HG03280 (cell line): Measurements from ENCODE around the gene PCNT.
"Not testable (repeated sequence)": the region's sequence is repeated elsewhere in the genome, so short reads cannot be mapped to it uniquely, and the experiment has no call there.

ENCODE experiments used
- ATAC-seq: cut with Tn5 transposase; IDR thresholded peaks from one replicate; pipeline ENCODE4 v1.9.1; 2021; ENCODE audit warnings: mild to moderate bottlenecking, moderate library complexity; ENCODE audit not compliant: unreplicated experiment

PCNT gene

DNA sequence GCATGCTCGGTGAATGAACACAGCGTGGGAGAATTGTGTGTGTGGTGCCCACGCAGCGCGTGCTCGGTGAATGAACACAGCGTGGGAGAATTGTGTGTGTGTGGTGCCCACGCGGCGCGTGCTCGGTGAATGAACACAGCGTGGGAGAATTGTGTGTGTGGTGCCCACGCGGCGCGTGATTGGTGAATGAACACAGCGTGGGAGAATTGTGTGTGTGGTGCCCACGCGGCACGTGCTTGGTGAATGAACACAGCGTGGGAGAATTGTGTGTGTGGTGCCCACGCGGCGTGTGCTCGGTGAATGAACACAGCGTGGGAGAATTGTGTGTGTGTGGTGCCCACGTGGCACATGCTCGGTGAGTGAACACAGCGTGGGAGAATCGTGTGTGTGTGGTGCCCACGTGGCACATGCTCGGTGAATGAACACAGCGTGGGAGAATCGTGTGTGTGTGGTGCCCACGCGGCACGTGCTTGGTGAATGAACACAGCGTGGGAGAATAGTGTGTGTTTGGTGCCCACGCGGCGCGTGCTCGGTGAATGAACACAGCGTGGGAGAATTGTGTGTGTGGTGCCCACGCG, 79.4 kb downstream of the PCNT start:
- not testable (repeated sequence) for ATAC-seq

DNA sequence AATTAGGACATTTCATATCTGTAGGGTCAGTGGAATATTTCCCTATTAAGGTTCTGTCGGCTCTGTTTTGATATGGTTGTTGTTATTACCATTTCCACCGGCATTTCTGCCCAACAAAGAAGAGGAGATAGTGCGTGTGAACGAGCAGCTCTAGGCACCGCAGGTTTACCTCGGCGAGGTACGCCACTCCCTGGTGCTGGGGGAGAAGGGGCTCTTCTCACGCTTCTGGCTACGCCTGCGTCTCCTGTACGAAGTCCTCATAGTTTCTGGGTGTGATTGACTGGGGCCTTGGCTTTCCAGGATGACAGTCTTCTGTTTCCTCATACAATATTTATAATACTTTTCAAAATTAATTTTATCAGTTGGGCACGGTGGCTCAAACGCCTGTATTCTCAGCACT, 80.3 kb downstream of the PCNT start:
- no peak for ATAC-seq

DNA sequence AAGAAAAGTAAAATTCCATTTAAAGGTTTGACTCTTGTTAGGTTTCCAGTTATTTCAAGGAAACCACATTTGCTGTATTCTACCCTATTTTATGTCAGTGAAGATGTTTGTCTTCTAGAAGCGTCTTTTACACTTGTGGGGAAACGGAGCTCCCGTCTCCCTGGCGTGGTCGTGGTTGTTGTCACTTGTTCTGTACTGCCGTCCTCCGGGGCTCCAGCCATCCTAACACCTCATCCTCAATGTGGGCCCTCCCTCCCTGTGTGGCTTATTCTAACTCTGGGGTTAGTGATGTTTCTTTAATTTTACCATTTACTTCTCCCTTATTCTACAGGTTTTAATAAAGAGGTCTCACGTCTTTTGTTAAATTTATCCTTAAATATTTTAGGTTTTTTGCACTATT, 82.0 kb downstream of the PCNT start:
- no peak for ATAC-seq

DNA sequence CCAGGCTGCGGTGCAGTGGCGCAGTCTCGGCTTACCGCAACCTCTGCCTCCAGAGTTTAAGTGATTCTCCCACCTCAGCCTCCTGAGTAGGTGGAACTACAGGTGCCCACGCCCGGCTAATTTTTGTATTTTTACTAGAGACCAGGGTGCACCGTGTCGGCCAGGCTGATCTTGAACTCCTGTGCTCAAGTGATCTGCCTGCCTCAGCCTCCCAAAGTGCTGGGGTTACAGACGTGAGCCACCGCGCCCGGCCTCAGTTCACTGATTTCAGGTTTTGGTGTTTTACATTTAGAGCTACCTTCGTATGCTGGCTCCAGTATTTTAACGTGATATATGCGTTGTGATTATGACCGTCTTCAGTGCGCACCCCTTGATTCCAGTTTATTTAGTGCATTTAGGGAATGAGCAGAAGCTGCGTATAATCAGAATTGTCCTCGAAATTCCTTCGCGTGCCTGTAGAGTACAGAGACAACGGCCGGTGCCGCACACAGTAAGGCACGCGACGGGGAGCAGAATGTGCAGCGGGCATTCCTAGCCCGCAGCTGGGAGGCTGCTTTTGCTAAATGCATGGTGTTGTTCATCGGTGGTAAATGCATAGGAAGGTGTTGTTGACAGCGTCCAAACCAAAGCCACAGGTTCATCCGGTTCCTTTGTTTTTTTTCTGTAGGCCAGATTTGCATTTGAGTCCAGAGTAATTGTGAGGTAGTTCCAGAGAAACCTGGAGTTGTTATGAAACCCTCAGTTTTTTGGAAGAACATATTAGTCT, 85.9 kb downstream of the PCNT start:
- ATAC-seq, result no peak

DNA sequence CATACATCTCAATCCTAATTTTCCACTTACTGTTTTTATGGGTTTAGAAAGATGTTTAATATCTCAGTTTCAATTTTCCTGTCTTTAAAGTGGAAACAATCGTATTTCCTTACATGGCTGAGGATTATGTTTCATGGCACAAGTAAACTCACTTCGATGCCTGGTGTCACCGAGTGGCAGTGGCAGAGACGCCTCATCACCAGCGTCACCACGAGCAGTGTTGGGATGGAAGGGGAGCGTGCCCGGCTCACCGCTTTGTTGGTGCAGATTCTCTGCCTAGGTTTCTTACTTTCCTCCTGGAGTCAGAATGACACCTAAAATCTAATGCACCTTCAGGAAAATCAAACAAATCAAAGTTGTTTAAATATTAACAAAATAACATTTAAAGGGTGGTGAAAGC, 86.6 kb downstream of the PCNT start:
- no peak for ATAC-seq

DNA sequence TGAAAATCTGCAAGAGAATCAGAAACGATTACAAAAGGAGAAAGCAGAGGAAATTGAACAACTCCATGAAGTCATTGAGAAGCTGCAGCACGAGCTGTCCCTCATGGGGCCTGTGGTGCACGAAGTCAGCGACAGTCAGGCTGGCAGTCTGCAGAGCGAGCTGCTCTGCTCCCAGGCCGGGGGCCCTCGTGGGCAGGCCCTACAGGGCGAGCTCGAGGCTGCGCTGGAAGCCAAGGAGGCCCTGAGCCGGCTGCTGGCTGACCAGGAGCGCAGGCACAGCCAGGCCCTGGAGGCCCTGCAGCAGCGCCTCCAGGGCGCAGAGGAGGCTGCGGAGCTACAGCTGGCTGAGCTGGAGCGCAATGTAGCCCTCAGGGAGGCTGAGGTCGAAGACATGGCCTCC, 87.3 kb downstream of the PCNT start:
- ATAC-seq, result no peak

DNA sequence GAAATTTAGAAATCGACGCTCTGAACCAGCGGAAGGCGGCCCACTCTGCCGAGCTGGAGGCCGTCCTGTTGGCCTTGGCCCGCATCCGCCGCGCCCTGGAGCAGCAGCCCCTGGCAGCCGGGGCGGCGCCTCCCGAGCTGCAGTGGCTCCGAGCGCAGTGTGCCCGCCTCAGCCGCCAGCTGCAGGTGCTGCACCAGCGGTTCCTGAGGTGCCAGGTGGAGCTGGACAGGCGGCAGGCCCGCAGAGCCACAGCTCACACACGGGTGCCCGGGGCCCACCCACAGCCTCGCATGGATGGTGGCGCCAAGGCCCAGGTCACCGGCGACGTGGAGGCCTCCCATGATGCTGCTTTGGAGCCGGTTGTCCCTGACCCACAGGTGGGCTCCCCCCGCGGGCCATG, 87.7 kb downstream of the PCNT start:
- no peak for ATAC-seq

DNA sequence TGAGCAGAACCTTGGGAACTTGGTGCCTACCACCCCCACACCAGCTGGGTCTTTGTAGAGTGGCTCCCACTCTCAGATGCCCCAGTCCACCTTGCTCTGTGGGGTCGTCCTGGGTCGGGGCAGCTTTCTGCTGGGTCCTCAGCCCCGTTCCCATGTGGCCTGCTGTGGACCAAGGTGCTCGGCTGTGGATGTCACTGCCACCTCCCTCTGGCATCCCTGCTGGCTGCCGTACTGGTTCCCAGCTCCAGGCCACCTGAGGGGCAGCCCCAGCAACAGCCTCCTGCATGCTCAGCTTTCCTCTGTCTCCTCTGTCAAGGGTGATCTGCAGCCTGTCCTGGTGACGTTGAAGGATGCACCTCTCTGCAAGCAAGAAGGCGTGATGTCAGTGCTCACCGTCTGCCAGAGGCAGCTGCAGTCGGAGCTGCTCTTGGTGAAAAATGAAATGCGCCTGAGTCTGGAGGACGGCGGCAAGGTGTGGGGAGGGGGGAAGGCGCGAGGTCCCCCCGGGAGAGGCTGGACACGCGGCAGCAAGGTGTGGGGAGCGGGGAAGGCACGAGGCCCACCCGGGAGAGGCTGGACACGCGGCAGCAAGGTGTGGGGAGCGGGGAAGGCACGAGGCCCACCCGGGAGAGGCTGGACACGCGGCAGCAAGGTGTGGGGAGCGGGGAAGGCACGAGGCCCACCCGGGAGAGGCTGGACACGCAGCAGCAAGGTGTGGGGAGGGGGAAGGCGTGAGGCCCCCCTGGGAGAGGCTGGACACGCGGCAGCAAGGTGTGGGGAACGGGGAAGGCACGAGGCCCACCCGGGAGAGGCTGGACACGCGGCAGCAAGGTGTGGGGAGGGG, 88.8 kb downstream of the PCNT start:
- no peak for ATAC-seq

DNA sequence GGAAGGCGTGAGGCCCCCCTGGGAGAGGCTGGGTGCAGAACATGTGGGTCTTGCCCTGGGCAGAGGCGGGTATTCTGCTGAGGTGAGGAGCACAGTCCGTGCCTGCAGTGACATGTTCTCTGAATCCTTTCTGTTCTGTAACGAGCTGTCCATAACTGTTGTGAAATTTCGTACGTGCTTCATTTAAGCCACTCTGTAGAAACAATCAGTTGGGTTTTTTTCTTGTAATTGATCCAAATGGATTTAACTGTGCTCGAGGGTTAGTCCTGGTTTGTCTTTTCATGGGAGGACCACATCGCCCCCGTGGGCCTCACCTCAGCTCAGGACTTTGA, 89.4 kb downstream of the PCNT start:
- ATAC-seq, result no peak

DNA sequence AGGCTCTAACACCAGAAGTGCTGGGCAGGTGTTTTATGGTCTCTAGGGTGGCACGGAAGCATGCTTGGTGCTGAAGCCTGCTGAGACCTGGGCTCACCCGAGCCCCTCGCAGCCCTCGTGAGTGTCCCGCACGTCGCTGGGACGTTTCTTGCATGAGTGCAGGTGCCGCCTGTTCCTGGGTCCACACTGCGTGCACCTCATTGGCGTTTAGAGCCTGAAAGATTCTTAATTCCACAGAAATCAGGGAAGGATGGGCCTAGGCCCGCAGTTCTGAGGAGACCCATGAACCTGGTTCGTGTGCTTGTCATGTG, 91.0 kb downstream of the PCNT start:
- no peak for ATAC-seq

DNA sequence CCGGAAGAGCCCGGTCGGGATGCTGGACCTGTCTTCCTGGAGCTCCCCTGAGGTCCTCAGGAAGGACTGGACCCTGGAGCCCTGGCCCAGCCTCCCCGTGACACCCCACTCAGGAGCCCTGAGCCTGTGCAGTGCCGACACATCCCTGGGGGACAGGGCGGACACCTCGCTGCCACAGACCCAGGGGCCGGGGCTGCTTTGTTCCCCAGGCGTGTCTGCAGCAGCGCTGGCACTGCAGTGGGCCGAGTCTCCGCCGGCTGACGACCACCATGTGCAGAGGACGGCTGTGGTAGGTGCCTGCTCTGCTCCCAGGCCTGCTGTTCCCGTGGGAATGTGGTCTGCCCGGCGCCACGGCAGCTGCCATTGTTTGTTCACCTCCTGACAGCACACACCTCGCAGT, 92.6 kb downstream of the PCNT start:
- ATAC-seq, result no peak

DNA sequence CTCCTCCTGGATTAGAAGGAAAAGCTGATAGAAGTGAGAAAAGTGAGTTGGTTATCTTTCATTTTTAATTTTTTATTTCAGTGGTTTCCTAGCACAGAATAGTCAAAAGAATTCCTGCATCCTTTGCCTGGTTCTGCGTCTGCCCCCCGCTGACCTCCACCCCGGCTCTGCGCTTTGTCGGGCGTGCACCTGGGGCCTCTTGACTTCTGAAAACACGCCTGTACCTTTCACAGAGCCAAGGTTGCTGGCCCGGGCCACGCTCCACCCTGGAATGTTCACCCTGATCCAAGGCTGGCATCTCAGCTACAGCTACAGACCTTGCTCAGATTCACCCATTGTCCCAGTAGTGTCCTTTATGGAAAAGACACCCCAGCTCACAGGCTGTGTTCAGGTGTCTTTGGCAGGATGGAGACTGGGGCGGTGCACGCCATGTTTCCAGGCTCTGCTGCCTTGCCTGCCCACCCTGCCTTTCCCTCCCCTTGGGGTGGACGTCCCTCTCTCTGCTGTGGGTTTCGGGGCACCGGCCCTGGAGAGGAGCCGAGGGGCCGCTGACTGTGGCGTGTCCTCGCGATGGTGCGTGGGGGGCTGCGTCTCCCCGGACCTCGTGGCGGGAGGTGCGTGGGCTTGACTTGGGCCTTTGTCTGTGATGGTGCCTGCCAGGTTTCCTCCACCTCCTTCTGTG, 94.5 kb downstream of the PCNT start:
- no peak for ATAC-seq

DNA sequence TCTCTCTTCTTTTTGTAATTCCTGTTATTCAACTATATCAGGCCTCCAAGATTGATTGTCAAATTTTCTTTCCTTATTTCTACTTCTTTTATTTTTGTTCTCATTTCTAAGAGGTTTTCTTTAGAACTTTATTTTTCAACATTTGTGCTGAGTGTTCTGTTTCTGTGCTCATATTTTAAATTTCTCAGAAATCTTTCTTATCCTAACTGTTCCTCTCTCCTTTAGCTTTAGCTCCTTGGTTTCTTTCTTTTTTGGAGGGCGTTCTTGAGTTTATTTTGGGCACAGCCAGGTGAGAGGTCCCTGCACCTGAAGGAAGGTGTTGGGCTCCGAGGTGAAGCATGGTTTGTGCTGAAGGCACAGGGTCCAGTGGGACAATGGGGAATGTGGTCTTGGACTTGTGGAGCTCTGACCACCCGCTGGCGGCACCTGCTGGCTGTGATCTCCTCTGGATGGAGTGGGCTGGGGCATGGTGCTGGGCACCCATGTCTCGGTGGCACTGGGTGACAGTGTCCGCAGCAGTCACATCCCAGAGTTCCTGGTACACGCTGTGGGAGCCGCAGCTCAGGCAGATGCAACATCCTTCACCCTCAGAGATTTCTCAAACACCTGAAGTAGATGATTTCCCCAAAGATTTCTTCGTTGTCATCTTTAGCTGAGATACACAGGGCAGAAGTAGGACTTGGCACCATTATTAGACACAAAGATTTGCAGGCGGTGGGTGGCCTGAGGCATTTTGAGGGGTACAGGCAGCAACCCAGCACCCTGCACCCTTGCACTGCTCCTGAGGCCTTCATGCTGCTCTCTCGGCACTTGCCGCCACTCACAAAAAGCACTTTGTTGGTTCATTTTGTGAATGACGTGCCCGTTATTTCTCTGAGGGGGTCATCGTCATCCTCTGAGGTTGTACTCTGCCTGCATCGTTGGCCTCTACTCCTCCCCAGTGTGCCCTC, 96.6 kb downstream of the PCNT start:
- ATAC-seq, result no peak

DNA sequence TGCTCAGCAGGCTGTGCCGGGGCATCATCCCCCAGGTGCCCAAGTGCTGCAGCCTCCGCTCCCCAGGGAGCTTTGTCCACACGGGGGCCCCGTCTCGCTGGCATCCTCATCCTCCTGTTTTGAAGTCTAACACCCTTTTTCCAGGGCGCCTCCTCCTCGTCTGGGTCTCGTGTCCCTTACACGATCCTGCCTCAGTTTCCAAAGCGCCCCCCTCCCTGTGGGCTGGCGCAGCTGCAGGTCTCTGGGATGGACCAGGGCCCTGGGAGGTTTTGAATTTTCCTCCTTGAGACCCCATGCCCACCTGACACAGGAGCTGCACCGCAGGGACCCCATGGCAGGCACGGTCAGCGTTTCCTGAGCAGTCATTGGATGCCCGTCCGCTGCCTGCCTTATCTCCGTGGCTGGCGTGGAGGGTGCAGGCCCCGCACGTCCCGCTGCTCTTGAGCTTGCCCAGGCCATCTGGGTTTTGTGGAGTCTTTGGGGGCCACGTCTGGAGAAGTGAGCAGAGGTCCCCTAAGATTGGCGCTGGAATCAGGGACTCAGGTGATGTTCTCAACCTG, 97.3 kb downstream of the PCNT start:
- ATAC-seq, result no peak

DNA sequence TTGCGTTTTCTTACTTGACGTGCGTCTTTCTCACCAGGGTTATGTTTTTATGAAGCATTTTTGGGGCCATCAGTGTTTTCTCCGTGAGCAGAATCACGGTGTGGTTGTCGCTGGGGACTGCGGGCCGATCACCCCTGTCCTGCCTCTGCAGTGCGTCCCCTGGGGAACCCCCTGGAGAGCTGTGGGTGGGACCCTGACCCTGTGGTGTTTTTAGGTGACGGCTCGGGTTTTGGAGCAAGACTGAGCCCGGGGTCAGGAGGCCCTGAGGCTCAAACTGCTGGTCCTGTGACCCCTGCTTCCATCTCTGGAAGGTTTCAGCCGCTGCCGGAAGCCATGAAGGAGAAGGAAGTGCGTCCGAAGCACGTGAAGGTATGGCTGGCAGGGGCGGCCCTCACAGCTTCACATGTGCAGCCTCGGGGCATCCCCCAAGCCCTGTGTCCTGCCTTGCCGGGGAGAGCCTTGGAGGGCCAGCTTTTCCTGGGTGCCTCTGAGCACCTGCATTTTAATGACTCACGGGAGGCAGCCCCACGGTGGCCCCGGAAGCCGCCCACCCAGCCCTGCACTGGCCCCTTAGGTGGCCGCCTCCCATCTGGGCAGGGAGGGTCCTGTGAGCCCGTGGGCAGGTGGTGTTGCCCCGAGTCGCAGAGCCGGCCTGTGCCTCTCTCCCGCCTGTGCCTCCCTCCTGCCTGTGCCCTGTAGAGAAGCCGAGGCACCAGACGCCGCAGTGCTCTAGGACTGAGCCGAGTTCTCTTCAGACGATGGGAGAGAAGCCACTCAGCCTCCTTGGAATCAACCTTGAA, 98.0 kb downstream of the PCNT start:
- no peak for ATAC-seq

DNA sequence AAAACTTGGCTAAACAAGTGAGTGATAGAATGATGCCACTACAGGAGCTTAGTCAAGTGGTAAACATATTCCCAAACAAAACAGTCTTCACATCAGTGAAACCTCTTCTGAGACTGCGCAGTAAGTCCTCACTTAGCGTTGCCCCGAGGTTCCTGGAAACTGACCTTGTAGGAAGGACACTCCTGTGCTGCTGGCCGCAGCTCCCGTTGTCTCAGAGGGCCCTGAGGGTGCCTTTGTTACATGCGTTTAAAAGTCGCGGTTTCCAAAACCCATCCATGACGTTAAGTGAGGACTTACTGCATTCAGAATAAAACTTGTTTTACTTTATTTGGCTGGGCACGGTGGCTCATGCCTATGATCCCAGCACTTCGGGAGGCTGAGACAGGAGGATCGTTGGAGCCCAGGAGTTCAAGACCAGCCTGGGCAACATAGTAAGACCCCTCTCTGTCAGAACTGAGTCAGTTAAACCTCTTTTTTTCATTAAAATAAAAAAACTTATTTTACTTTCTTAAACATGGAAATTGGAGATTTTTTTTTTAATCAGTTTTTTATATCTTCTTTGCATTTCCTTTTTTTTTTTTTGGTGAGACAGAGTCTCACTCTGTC, 98.8 kb downstream of the PCNT start:
- ATAC-seq, result no peak

DNA sequence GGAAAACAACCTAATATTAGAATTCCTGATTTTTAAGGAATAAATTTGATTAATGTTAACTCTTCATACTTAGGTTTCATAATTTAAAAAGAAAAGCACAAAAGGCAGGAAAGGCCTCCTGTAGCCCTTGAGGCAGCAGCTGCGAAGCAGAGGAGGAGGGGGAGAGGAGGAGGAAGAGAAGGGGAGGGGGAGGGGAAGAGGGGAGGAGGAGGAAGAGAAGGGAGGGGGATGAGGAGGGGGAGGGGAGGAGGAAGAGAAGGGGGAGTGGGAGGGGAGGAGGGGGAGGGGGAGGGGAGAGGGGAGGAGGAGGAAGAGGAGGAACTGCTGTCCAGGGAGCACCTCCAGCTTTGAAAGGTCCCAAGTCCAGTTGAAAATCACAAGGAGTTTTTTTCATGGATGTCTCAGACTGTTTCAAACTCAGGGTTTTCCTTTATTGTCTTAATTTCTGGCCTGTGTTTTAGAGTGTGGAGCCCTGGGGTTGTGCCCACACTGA, 99.6 kb downstream of the PCNT start:
- ATAC-seq, result no peak

DNA sequence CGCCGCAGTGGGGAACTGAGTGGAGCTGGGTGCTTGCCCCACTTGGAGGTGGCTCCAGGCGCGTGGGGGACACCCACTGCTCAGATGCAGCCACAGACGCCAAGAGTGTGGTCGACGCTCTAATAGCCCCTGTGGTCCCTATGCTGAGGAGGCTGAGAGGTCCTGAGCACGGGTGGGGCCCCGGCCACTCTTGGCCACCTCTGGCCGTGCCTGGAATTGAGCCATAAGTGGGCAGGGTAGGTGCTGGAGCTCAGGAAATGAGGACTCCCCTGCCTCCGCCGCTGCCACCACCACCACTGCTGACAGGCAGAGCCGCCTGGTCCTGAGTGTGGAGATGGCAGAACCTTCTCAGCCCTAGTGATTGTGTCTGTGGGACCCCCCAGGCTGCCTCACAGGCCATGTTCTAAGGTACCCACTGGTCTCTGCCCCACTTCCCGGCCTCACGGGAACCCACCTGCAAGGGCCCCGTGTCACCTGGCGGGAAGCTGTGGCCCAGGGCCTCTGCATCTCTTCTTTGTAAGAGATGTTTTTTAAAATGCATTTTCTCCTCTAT, 100.2 kb downstream of the PCNT start:
- ATAC-seq, result no peak

DNA sequence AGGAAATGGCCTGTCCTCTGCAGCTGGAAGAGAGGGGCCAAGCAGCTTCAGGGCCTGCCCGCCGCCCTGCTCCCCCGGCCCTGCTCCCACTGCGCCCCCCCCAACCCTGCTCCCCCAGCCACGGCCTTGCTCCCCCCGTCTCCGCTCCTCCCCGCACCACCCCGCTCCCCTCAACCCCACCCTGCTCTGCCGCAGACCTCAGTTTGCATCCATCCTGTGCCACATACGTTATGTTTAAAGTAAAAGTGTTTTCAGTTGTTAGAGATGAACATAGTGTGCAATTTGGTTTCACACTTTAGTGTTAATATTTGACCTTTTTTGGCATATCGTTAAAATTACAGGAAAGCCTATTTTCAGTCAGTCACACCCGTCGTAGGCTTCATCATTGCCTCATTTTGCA, 100.7 kb downstream of the PCNT start:
- no peak for ATAC-seq
